Measurements from ENCODE around the gene MIER2.
A peak's percentile ranks its signal among the peaks of the same experiment; 100 is the strongest.

MIER2 gene

GRCh38 chr19:295687-296370 is 48.8 kb downstream of the MIER2 start:
- Mint-ChIP-seq H3K4me1 (peaks cover 13% of the 10 kb centered on the region), H3K9me3 (no peaks in the 10 kb centered on the region), H3K36me3 (no peaks in the 10 kb centered on the region), H3K4me3 (no peak overlapping the region), H3K27ac (no peak overlapping the region)
- DNase-seq (ENCODE audit: low spot score in 2 of 2) (no peak), ATAC-seq (no peak)

GRCh38 chr19:294946-295686 is 49.5 kb downstream of the MIER2 start:
- Mint-ChIP-seq H3K36me3 (no peaks in the 10 kb centered on the region), H3K27ac (no peak overlapping the region), H3K4me1 (peaks cover 13% of the 10 kb centered on the region), H3K9me3 (no peaks in the 10 kb centered on the region), H3K4me3 (peak overlapping the region; percentile 36)
- ATAC-seq (peak; percentile 76), DNase-seq (ENCODE audit: low spot score in 2 of 2) (peak; percentile 31 to 73)

GRCh38 chr19:294341-294945 is 50.2 kb downstream of the MIER2 start:
- Mint-ChIP-seq H3K4me3 (peak overlapping the region; percentile 36), H3K27ac (no peak overlapping the region), H3K9me3 (no peaks in the 10 kb centered on the region), H3K36me3 (no peaks in the 10 kb centered on the region), H3K4me1 (peaks cover 13% of the 10 kb centered on the region)
- ATAC-seq (no peak), DNase-seq (ENCODE audit: low spot score in 2 of 2) (no peak)

GRCh38 chr19:293436-294110 is 51.0 kb downstream of the MIER2 start:
- peaks cover 13% of the 10 kb centered on the region for H3K4me1 Mint-ChIP-seq
- H3K27ac Mint-ChIP-seq: no peak overlapping the region
- no peaks in the 10 kb centered on the region for H3K9me3 Mint-ChIP-seq
- H3K36me3 Mint-ChIP-seq: no peaks in the 10 kb centered on the region
- DNase-seq (ENCODE audit: low spot score in 2 of 2) (no peak), ATAC-seq (no peak)
- H3K4me3 Mint-ChIP-seq: no peak overlapping the region

GRCh38 chr19:292951-293350 is 51.6 kb downstream of the MIER2 start:
- Mint-ChIP-seq H3K4me3 (no peak overlapping the region), H3K4me1 (peaks cover 13% of the 10 kb centered on the region), H3K9me3 (no peaks in the 10 kb centered on the region), H3K27ac (no peak overlapping the region), H3K36me3 (no peaks in the 10 kb centered on the region)
- no peak for DNase-seq (ENCODE audit: low spot score in 2 of 2)
- ATAC-seq: no peak

- Mint-ChIP-seq H3K36me3 (no peaks in the 10 kb centered on the region), H3K4me1 (peaks cover 13% of the 10 kb centered on the region), H3K9me3 (no peaks in the 10 kb centered on the region), H3K4me3 (no peak overlapping the region), H3K27ac (no peak overlapping the region)
- DNase-seq (ENCODE audit: low spot score in 2 of 2) (no peak), ATAC-seq (no peak)
These were observed 52.2 kb downstream of the MIER2 start for GRCh38 chr19:292281-292884.

GRCh38 chr19:291561-292280 is 52.9 kb downstream of the MIER2 start:
- ATAC-seq (no peak), DNase-seq (ENCODE audit: low spot score in 2 of 2) (no peak)
- H3K9me3 Mint-ChIP-seq: no peaks in the 10 kb centered on the region
- no peaks in the 10 kb centered on the region for H3K36me3 Mint-ChIP-seq
- no peak overlapping the region for H3K27ac Mint-ChIP-seq
- H3K4me1 Mint-ChIP-seq: peaks cover 13% of the 10 kb centered on the region
- H3K4me3 Mint-ChIP-seq: no peak overlapping the region

GRCh38 chr19:291006-291521 is 53.5 kb downstream of the MIER2 start, which contains the start of gene PLPP2:
PLPP2 (minus strand) TSS chr19:291403; CDS start chr19:291336, 67 bp downstream.
- DNase-seq (ENCODE audit: low spot score in 2 of 2) (no peak), ATAC-seq (no peak)
- H3K9me3 Mint-ChIP-seq: no peaks in the 10 kb centered on the region
- H3K4me1 Mint-ChIP-seq: peaks cover 13% of the 10 kb centered on the region
- H3K36me3 Mint-ChIP-seq: no peaks in the 10 kb centered on the region
- peak within 1 kb of the TSS; percentile 56 for H3K27ac Mint-ChIP-seq
- peak within 1 kb of the TSS; percentile 53 for H3K4me3 Mint-ChIP-seq

- DNase-seq (ENCODE audit: low spot score in 2 of 2) (no peak), ATAC-seq (peak; percentile 45)
- H3K27ac Mint-ChIP-seq: peak overlapping the region; percentile 56
- peak overlapping the region; percentile 53 for H3K4me3 Mint-ChIP-seq
- H3K4me1 Mint-ChIP-seq: peaks cover 13% of the 10 kb centered on the region
- H3K9me3 Mint-ChIP-seq: no peaks in the 10 kb centered on the region
- H3K36me3 Mint-ChIP-seq: no peaks in the 10 kb centered on the region
These were observed 54.1 kb downstream of the MIER2 start for GRCh38 chr19:290372-291005.

- no peaks in the 10 kb centered on the region for H3K9me3 Mint-ChIP-seq
- H3K4me3 Mint-ChIP-seq: peak overlapping the region; percentile 53
- DNase-seq (ENCODE audit: low spot score in 2 of 2) (no peak), ATAC-seq (peak; percentile 85)
- H3K36me3 Mint-ChIP-seq: no peaks in the 10 kb centered on the region
- H3K27ac Mint-ChIP-seq: peak overlapping the region; percentile 56
- H3K4me1 Mint-ChIP-seq: peaks cover 11% of the 10 kb centered on the region
These were observed 54.8 kb downstream of the MIER2 start for GRCh38 chr19:289651-290371.

GRCh38 chr19:288911-289310 is 55.7 kb downstream of the MIER2 start:
- DNase-seq (ENCODE audit: low spot score in 2 of 2): no peak
- Mint-ChIP-seq H3K4me3 (no peak overlapping the region), H3K36me3 (no peaks in the 10 kb centered on the region), H3K27ac (no peak overlapping the region), H3K9me3 (no peaks in the 10 kb centered on the region), H3K4me1 (peaks cover 3% of the 10 kb centered on the region)
- no peak for ATAC-seq

- H3K4me1 Mint-ChIP-seq: no peaks in the 10 kb centered on the region
- no peak overlapping the region for H3K27ac Mint-ChIP-seq
- no peaks in the 10 kb centered on the region for H3K36me3 Mint-ChIP-seq
- H3K9me3 Mint-ChIP-seq: no peaks in the 10 kb centered on the region
- DNase-seq (ENCODE audit: low spot score in 2 of 2) (no peak), ATAC-seq (no peak)
- H3K4me3 Mint-ChIP-seq: no peak overlapping the region
These were observed 57.2 kb downstream of the MIER2 start for GRCh38 chr19:287381-287871.

GRCh38 chr19:283395-283794 is 61.2 kb downstream of the MIER2 start:
- no peaks in the 10 kb centered on the region for H3K36me3 Mint-ChIP-seq
- H3K9me3 Mint-ChIP-seq: no peaks in the 10 kb centered on the region
- H3K4me1 Mint-ChIP-seq: no peaks in the 10 kb centered on the region
- DNase-seq (ENCODE audit: low spot score in 2 of 2) (no peak), ATAC-seq (no peak)
- no peak overlapping the region for H3K4me3 Mint-ChIP-seq
- no peak overlapping the region for H3K27ac Mint-ChIP-seq
